Stomach (tissue), 4 donors: ENCODE measurements around the gene MAN1A1.

Experiments
- EP300 ChIP-seq: sonication (generic); formaldehyde crosslinking; IDR thresholded peaks from one replicate; pipeline ENCODE4 v1.6.1; 2017; ENCODE audit warnings: antibody characterized with exemption
- POLR2A ChIP-seq, 4 donors: fragments of 450-650 bp; IDR thresholded peaks; one replicate each; pipeline ENCODE4 v1.6.1; 2016; ENCODE audit warnings: antibody characterized with exemption in 4 of 4, control low read depth in 2 of 4, mild to moderate bottlenecking in 1 of 4, moderate library complexity in 1 of 4
- TF ChIP-seq, protein P1 (sequence below), 7 experiments: fragments of 450-650 bp in 4 of 7; fragments of 200-600 bp in 3 of 7; sonication (generic) in 3 of 7; IDR thresholded peaks; one replicate each; pipeline ENCODE4 v1.5.1; 2016 to 2019; ENCODE audit warnings: antibody characterized with exemption in 7 of 7, control low read depth in 2 of 7, mild to moderate bottlenecking in 1 of 7

GRCh38 chr6:119283214-119283613 lies 66.3 kb downstream of the MAN1A1 start:
- TF ChIP-seq, protein P1, sequence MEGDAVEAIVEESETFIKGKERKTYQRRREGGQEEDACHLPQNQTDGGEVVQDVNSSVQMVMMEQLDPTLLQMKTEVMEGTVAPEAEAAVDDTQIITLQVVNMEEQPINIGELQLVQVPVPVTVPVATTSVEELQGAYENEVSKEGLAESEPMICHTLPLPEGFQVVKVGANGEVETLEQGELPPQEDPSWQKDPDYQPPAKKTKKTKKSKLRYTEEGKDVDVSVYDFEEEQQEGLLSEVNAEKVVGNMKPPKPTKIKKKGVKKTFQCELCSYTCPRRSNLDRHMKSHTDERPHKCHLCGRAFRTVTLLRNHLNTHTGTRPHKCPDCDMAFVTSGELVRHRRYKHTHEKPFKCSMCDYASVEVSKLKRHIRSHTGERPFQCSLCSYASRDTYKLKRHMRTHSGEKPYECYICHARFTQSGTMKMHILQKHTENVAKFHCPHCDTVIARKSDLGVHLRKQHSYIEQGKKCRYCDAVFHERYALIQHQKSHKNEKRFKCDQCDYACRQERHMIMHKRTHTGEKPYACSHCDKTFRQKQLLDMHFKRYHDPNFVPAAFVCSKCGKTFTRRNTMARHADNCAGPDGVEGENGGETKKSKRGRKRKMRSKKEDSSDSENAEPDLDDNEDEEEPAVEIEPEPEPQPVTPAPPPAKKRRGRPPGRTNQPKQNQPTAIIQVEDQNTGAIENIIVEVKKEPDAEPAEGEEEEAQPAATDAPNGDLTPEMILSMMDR (IDR thresholded peaks at IDR 0.05): no peak
- TF ChIP-seq EP300: no peak
- TF ChIP-seq POLR2A (IDR thresholded peaks at IDR 0.05): no peak
